Prostate gland (tissue), 2 donors: ENCODE results near the gene RASGRF2. TPM values are rescaled to one million over a fixed set of nuclear protein-coding genes. Genes with fewer than 3 reads are reported as not detected.

Experiments
- DNase-seq: peaks from one replicate; pipeline ENCODE4 v3.0.0-alpha.2; 2019; ENCODE audit warnings: low spot score
- H3K27ac ChIP-seq, 2 donors: fragments of 200-600 bp; sonication (generic); 2 replicates each; pipeline ENCODE4 v1.5.1; 2017 to 2019
- H3K27me3 ChIP-seq: fragments of 200-600 bp; sonication (generic); replicated peaks from 2 replicates; pipeline ENCODE4 v1.5.1; 2019; ENCODE audit not compliant: insufficient read depth
- H3K36me3 ChIP-seq, 2 donors: fragments of 200-600 bp; sonication (generic); 1 replicate in 1 of 2; 2 replicates in 1 of 2; pipeline versions ENCODE4 v1.5.1 to v1.8.1; 2017 to 2019
- H3K4me1 ChIP-seq: fragments of 200-600 bp; sonication (generic); replicated peaks from 2 replicates; pipeline ENCODE4 v1.5.1; 2019
- H3K4me3 ChIP-seq, 2 donors: fragments of 200-600 bp; sonication (generic); 2 replicates each; pipeline ENCODE4 v1.5.1; 2017 to 2019
- H3K9me3 ChIP-seq: fragments of 200-600 bp; sonication (generic); 2 replicates; pipeline ENCODE4 v1.5.1; 2017
- CTCF ChIP-seq, 4 experiments: fragments of 200-600 bp in 2 of 4; fragments of 450-650 bp in 2 of 4; sonication (generic) in 2 of 4; IDR thresholded peaks; 1 replicate in 3 of 4; 2 replicates in 1 of 4; pipeline ENCODE4 v1.5.1; 2016 to 2019; ENCODE audit warnings: antibody characterized with exemption in 4 of 4, mild to moderate bottlenecking in 2 of 4, moderate library complexity in 2 of 4
- POLR2A ChIP-seq: fragments of 450-650 bp; IDR thresholded peaks from one replicate; pipeline ENCODE4 v1.6.1; 2016; ENCODE audit warnings: antibody characterized with exemption, mild to moderate bottlenecking
- POLR2AphosphoS5 ChIP-seq: sonication (generic); formaldehyde crosslinking; IDR thresholded peaks from one replicate; pipeline ENCODE4 v1.6.1; 2017; ENCODE audit warnings: antibody characterized with exemption
- WGBS: methylation state at CpG from one replicate; pipeline ENCODE4 v1.1.5; 2018; 5-methylcytosine and 5-hydroxymethylcytosine counted together
- intact Hi-C: fragments of 100-400 bp; cut with DNase I; formaldehyde crosslinking; loops from one replicate; pipeline ENCODE4 v1.14.2; 2022
- total RNA-seq, 2 donors: library from RNA; depleted of rRNA; stranded (reverse); fragments of >200 nt; gene quantifications; one replicate each; pipeline ENCODE4 v1.1.0, GENCODE V29; 2016

RASGRF2 gene
- total RNA-seq, 2 donors from 2014 or later: 3.0 to 7.6 TPM

DNA sequence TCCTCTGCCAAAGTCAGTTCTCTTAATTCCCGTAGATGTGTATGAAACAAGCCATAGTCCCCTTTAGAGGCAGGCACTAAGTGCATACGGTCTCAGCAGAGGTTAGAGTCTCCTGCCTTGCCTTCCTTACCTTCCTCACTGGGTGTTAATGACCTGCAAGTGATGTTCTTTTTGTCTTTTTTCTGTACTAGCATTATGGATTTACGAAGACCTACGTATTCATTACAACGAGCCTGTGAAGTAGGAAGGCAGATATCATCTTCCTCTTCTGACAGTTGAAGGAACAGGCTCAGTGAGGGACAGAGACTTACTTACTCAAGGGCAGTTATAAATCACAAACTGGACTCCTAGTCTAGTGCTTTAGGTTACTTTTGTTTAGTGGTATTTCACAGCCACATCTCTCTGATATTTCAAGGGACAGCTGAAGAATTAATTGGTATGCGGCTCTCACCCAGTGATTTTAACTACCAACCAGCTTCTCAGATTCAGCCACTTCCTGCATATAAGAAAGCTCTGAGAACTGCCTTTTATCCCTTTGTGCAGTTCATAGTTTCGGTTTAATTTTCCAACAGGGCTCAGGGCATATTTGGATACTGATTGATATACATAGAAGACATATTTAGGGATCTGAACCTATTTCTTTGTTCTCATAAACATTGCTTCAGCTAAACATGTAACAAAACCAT, 187.9 kb downstream of the RASGRF2 start:
- Histone ChIP-seq H3K27ac (no peak overlapping the region), H3K27me3 (no peaks in the 10 kb centered on the region), H3K36me3 (no peaks in the 10 kb centered on the region)

GRCh38 chr5:81151546-81151945, 191.4 kb downstream of the RASGRF2 start:
- no peak overlapping the region for H3K4me3 ChIP-seq
- no peaks in the 10 kb centered on the region for H3K9me3 ChIP-seq
- H3K36me3 ChIP-seq: no peaks in the 10 kb centered on the region
- 38% methylated on average over 1 of the region's 1 CpG for WGBS
- no peak for TF ChIP-seq POLR2A
- TF ChIP-seq POLR2AphosphoS5: no peak
- TF ChIP-seq CTCF (IDR thresholded peaks at IDR 0.05): no peak
- H3K4me1 ChIP-seq: no peaks in the 10 kb centered on the region
- H3K27ac ChIP-seq: no peak overlapping the region
- DNase-seq: no peak
- intact Hi-C loops: no loop called here
- no peaks in the 10 kb centered on the region for H3K27me3 ChIP-seq

More for the DNA sequence above, 187.9 kb downstream of the RASGRF2 start:
- no peak for DNase-seq
- intact Hi-C loops: no loop called here
- Histone ChIP-seq H3K4me1 (no peaks in the 10 kb centered on the region), H3K4me3 (no peak overlapping the region), H3K9me3 (no peaks in the 10 kb centered on the region)
- WGBS: 32% methylated on average over 7 of the region's 7 CpGs
- no peak for TF ChIP-seq POLR2A
- TF ChIP-seq CTCF (IDR thresholded peaks at IDR 0.05): no peak
- TF ChIP-seq POLR2AphosphoS5: no peak

DNA sequence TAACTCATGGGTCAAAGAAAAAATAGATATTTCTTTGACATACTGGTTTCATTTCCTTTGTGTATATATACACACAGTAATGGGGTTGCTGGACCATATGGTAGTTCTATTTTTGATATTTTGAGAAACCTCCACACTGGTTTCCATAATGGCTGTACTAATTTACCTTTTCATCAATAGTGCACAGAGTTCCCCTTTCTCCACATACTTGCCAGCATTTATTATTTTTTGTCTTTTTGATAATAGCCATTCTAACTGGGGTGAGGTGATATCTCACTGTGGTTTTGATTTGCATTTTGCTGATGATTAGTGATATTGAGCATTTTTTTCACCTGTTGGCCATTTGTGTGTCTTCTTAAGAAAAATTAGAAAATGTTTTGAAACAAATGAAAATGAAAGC, 194.6 kb downstream of the RASGRF2 start:
- H3K4me1 ChIP-seq: no peaks in the 10 kb centered on the region
- H3K9me3 ChIP-seq: no peaks in the 10 kb centered on the region
- TF ChIP-seq POLR2AphosphoS5: no peak
- TF ChIP-seq CTCF (IDR thresholded peaks at IDR 0.05): no peak
- no peak for TF ChIP-seq POLR2A
- H3K27ac ChIP-seq: no peak overlapping the region
- H3K4me3 ChIP-seq: no peak overlapping the region
- intact Hi-C loops: no loop called here
- no peak for DNase-seq
- no peaks in the 10 kb centered on the region for H3K27me3 ChIP-seq
- no peaks in the 10 kb centered on the region for H3K36me3 ChIP-seq

DNA sequence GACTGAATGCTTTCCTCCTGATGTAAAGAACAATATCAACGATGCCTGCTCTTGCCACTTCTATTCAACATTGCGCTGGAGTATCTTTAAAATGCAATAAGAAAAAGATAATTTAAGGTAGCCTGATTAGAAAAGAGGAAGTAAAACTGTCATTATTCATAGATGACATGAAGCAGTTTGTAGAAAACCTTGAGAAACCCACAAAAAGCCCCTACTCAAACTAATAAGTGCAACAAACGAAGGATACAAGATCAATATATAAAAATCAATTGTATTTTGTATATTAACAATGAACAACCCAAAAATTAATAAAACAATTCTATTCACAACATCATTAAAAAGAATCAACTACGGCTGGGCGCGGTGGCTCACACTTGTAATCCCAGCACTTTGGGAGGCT, 196.6 kb downstream of the RASGRF2 start:
- Histone ChIP-seq H3K27ac (no peak overlapping the region), H3K4me3 (no peak overlapping the region), H3K36me3 (no peaks in the 10 kb centered on the region), H3K27me3 (no peaks in the 10 kb centered on the region), H3K4me1 (no peaks in the 10 kb centered on the region), H3K9me3 (no peaks in the 10 kb centered on the region)
- no peak for DNase-seq
- no peak for TF ChIP-seq POLR2A
- no peak for TF ChIP-seq POLR2AphosphoS5
- TF ChIP-seq CTCF (IDR thresholded peaks at IDR 0.05): no peak
- intact Hi-C loops: no loop called here
- WGBS: 92% methylated on average over 6 of the region's 6 CpGs

GRCh38 chr5:81161012-81161601, 200.9 kb downstream of the RASGRF2 start:
- H3K4me3 ChIP-seq: no peak overlapping the region
- no peaks in the 10 kb centered on the region for H3K9me3 ChIP-seq
- no peak for DNase-seq
- H3K4me1 ChIP-seq: no peaks in the 10 kb centered on the region
- no peak overlapping the region for H3K27ac ChIP-seq
- no peaks in the 10 kb centered on the region for H3K36me3 ChIP-seq
- TF ChIP-seq CTCF (IDR thresholded peaks at IDR 0.05): no peak
- TF ChIP-seq POLR2AphosphoS5: no peak
- no peak for TF ChIP-seq POLR2A
- H3K27me3 ChIP-seq: no peaks in the 10 kb centered on the region
- intact Hi-C loops: loop anchor here (10.0 kb wide), 1 partner anchor 206 kb away; no protein-coding TSS in a partner anchor
- 84% methylated on average over 5 of the region's 5 CpGs for WGBS
